Stomach (tissue), 4 donors: Measurements from ENCODE around the gene NHLH1.

Experiments used
- POLR2A ChIP-seq, 4 donors: fragments of 450-650 bp; IDR thresholded peaks; one replicate each; pipeline ENCODE4 v1.6.1; 2016; ENCODE audit warnings: antibody characterized with exemption in 4 of 4, control low read depth in 2 of 4, mild to moderate bottlenecking in 1 of 4, moderate library complexity in 1 of 4
- TF ChIP-seq, protein P1 (sequence below), 7 experiments: fragments of 450-650 bp in 4 of 7; fragments of 200-600 bp in 3 of 7; sonication (generic) in 3 of 7; IDR thresholded peaks; one replicate each; pipeline ENCODE4 v1.5.1; 2016 to 2019; ENCODE audit warnings: antibody characterized with exemption in 7 of 7, control low read depth in 2 of 7, mild to moderate bottlenecking in 1 of 7

DNA sequence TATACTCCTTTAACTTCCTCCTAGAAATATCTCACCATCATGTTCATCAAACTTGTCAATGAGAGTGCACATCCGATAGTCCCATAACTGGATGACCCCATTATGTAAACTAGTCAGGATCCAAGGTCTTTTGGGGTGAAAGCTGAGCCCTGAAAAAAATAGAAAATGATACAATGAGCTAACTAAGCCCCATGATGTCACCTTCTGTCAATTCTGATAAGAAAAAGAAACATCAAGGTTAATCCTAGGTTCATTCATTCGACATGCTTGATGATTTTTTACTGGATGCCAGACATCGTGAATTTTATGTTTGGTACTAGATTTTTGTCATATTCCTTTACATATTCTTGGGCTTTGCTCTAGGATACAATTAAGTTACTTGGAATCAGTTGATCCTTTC lies 26.7 kb upstream of the NHLH1 start:
- TF ChIP-seq, protein P1, sequence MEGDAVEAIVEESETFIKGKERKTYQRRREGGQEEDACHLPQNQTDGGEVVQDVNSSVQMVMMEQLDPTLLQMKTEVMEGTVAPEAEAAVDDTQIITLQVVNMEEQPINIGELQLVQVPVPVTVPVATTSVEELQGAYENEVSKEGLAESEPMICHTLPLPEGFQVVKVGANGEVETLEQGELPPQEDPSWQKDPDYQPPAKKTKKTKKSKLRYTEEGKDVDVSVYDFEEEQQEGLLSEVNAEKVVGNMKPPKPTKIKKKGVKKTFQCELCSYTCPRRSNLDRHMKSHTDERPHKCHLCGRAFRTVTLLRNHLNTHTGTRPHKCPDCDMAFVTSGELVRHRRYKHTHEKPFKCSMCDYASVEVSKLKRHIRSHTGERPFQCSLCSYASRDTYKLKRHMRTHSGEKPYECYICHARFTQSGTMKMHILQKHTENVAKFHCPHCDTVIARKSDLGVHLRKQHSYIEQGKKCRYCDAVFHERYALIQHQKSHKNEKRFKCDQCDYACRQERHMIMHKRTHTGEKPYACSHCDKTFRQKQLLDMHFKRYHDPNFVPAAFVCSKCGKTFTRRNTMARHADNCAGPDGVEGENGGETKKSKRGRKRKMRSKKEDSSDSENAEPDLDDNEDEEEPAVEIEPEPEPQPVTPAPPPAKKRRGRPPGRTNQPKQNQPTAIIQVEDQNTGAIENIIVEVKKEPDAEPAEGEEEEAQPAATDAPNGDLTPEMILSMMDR (IDR thresholded peaks at IDR 0.05), result no peak
- no peak for TF ChIP-seq POLR2A (IDR thresholded peaks at IDR 0.05)
